Germinal center (tissue), 1 donor: ENCODE data around the gene DPM1.
"Not testable (repeated sequence)": the region's sequence is repeated elsewhere in the genome, so short reads cannot be mapped to it uniquely, and the experiment has no call there.

Source experiments
- DNase-seq: peaks from one replicate; pipeline ENCODE4 v3.0.0; 2012; ENCODE audit warnings: mixed read lengths, low spot score

DPM1 gene

GRCh38 chr20:50980071-50980681 lies 21.8 kb upstream of the DPM1 start:
- no peak for DNase-seq

- not testable (repeated sequence) for DNase-seq
Observed at GRCh38 chr20:50978533-50978932, 20.2 kb upstream of the DPM1 start.

GRCh38 chr20:50977066-50978021 lies 19.0 kb upstream of the DPM1 start:
- DNase-seq: no peak

- no peak for DNase-seq
Observed at GRCh38 chr20:50975701-50976330, 17.5 kb upstream of the DPM1 start.

GRCh38 chr20:50969912-50970311 lies 11.6 kb upstream of the DPM1 start:
- DNase-seq: no peak

GRCh38 chr20:50969435-50969834 lies 11.1 kb upstream of the DPM1 start:
- DNase-seq: no peak

GRCh38 chr20:50968289-50968688 lies 10.0 kb upstream of the DPM1 start:
- no peak for DNase-seq

GRCh38 chr20:50967586-50967985 lies 9.3 kb upstream of the DPM1 start:
- no peak for DNase-seq

- DNase-seq: no peak
Observed at GRCh38 chr20:50959543-50960126, 1.3 kb upstream of the DPM1 start.

GRCh38 chr20:50958615-50959542 lies 547 bp upstream of the DPM1 start, which contains the start of gene MOCS3:
Gene MOCS3, plus strand, starts transcription at chr20:50958818. Its CDS starts 25 bp downstream, at chr20:50958843.
- peak; percentile 77 for DNase-seq

GRCh38 chr20:50957276-50957675 lies 1.1 kb downstream of the DPM1 start:
- no peak for DNase-seq

GRCh38 chr20:50953821-50954220 lies 4.5 kb downstream of the DPM1 start:
- no peak for DNase-seq

GRCh38 chr20:50953196-50953595 lies 5.1 kb downstream of the DPM1 start:
- no peak for DNase-seq

- DNase-seq: no peak
Observed at GRCh38 chr20:50948132-50948785, 10.1 kb downstream of the DPM1 start.

GRCh38 chr20:50943069-50943468 lies 15.3 kb downstream of the DPM1 start:
- DNase-seq: no peak

GRCh38 chr20:50933589-50933988 lies 24.7 kb downstream of the DPM1 start:
- DNase-seq: no peak

GRCh38 chr20:50932691-50933280 lies 25.5 kb downstream of the DPM1 start:
- DNase-seq: no peak

GRCh38 chr20:50932016-50932485 lies 26.3 kb downstream of the DPM1 start:
- DNase-seq: no peak

GRCh38 chr20:50931306-50932015 lies 26.9 kb downstream of the DPM1 start, which contains the start of gene ADNP:
Gene ADNP, minus strand, starts transcription at chr20:50931437. Its CDS starts 27,441 bp downstream, at chr20:50903996.
- DNase-seq: peak; percentile 76

- DNase-seq: peak; percentile 58
Observed at GRCh38 chr20:50930976-50931305, 27.4 kb downstream of the DPM1 start.
